NCI-H460 (cell line): ENCODE results near the gene VRK3. TPM values are rescaled to one million over a fixed set of nuclear protein-coding genes. Genes with fewer than 3 reads are reported as not detected.
A peak's percentile ranks its signal among the peaks of the same experiment; 100 is the strongest.

Source experiments
- DNase-seq: peaks from one replicate; pipeline ENCODE4 v3.0.0-alpha.2; 2016; ENCODE audit warnings: low read depth; ENCODE audit errors: extremely low read depth
- total RNA-seq: library from RNA; depleted of rRNA; stranded (reverse); fragments of >200 nt; shearing (Covaris generic); gene quantifications from 2 replicates; pipeline ENCODE4 v1.2.3, GENCODE V29; 2014

VRK3 gene
- total RNA-seq, 1 experiment from 2014 or later: 19.4 TPM

- no peak for DNase-seq
Measured at GRCh38 chr19:50036908-50037307, 11.7 kb upstream of the VRK3 start.

GRCh38 chr19:50030937-50031336 is 5.8 kb upstream of the VRK3 start:
- no peak for DNase-seq

- no peak for DNase-seq
Measured at GRCh38 chr19:50030225-50030624, 5.1 kb upstream of the VRK3 start.

GRCh38 chr19:50026550-50026906 is 1.4 kb upstream of the VRK3 start:
- no peak for DNase-seq

DNA sequence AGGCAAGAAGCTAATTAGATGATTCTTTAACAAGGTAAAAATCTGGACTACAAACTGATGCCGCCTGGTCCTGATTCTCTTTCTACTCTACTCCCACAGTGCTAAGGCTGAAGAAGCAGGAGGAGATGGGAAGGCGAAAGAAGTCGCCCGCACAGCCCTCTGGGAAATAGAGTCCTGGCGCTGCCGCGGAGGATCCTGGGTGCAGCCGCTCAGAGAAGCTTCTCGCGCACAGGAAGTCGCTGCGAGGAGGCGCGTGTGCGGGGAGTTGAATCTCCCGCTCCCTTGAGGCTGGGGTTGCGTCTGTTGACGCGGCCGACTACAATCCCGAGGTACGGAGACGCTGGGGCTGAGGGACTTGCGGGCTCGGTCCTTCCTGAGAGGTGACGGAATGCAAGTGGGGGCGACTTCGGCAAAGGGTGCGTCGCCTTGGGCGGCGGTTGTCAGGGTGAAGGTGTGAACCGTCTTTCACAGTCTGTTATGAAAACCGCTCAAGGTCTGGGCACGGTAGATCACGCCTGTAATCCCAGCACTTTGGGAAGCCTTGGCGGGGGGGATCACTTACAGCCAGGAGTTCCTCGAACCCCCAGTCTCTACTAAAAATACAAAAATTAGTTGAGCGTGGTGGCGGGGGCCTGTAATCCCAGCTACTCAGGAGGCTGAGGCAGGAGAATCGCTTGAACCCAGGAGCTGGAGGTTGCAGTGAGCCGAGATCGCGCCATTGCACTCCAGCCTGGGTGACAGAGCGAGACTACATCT is 800 bp upstream of the VRK3 start, which contains the start of gene ZNF473:
Gene ZNF473 (plus strand): TSS at position 212 of the 756 bp plus-strand sequence. CDS start 5,078 bp downstream, outside the sequence.
- peak; percentile 91 for DNase-seq

GRCh38 chr19:50024719-50025021 is 502 bp downstream of the VRK3 start:
- no peak for DNase-seq

DNA sequence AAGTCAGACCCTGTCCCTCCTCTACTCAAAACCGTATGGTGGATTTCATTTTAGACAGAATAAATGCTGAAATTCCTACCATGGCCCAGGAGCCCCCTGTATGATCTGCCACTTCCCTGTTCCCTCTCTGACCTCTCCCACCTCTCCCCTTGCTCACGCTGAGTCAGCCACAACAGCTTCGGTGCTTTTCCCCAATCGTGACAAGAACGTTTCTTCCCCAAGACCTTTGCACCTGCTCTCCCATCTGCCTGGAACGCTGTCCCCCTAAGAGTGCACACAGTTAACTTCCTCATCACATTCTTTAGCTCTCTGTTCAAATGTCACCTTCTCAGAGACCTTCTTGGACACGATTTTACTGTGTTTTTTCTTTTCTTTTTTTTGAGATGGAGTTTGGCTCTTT is 2.3 kb downstream of the VRK3 start:
- DNase-seq: no peak

GRCh38 chr19:50020481-50020880 is 4.7 kb downstream of the VRK3 start:
- DNase-seq: no peak

GRCh38 chr19:50016225-50016807 is 8.9 kb downstream of the VRK3 start:
- no peak for DNase-seq

GRCh38 chr19:50008532-50008931 is 16.6 kb downstream of the VRK3 start:
- peak; percentile 12 for DNase-seq

DNA sequence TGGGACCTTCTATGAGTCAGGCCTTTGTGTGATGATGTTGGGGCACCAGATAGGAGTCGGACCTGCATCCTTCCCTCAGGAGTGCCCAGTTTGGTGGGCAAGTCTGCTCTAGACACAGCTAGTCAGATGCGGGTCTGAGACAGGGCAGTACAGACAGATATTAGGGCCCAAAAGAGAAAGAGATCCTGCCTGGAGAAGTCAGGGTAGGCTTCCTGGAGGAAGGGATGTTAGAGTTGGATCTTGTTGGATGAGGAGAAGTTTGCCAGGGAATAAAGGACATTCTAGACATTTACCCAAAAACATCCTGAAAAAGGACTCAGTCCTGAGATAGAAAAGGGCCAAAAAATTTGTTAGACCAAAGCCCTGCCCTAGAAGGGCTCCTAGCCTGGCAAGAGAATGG is 17.2 kb downstream of the VRK3 start:
- no peak for DNase-seq

- DNase-seq: no peak
Measured at GRCh38 chr19:50007170-50007569, 18.0 kb downstream of the VRK3 start.

DNA sequence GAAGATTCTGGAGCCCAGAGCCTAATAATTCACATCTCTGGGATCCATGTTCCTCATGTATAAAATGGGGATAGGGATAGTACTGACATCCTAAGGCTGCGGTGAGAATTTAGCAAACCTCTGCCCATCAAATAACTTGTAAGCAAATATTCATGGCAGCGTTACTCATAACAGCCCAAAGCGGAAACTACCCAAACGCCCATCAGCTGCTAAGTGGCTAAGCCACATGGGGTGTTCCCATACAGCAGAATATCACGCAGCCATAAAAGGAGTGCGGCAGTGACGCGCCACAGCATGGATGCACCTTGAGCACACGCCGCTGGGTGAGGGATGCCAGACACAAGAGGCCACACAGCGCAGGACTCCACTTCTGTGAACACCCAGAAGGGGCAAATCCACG is 19.7 kb downstream of the VRK3 start:
- no peak for DNase-seq

DNA sequence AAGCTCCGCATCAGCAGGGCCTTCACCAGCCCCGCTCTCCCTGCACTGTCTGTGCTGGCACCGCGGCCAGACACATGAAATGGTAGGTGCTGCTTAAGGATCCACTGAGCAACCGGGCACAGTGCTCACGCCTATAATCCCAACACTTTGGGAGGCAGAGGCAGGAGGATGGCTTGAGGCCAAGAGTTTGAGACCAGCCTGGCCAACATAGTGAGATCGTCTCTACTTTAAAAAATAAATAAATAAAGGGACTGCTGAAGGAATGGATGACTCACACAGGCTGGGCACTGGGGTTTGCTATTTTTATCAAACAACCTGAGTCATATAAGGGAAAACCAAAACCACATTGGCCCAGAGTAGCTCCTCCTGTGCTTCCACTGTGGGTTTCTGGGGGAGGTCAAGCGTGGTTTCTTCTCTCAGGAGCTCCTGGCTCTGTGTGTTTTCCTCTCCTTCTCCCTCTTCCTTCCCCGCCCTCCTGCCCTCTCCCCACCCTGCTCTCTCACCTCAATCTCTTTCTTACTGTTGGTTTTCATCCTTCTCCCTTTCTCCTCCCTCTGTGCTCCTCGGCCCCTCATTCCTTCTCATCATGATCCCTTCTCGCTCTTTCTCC is 21.3 kb downstream of the VRK3 start:
- DNase-seq: no peak

GRCh38 chr19:50003254-50003788 is 21.9 kb downstream of the VRK3 start:
- DNase-seq: no peak

GRCh38 chr19:50002386-50002960 is 22.7 kb downstream of the VRK3 start:
- no peak for DNase-seq

DNA sequence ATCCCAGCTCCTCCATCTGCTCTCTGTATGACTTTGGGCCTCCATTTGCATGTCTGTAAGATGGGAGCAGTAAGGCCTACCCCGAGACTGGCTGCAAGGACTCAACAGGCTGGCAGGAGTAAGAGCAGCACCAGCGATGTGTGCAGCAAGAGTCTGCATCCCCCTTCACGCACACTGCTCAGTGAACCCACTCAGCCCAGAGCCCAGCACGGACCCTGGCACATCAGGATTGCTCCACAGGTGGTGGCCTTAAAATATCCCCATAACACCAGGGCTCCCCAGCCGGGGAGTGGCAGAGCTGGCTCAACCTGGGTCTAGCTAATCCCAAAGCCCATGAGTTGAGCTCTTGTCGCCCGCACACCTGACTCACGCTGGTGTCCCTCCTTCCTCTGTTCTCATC is 23.4 kb downstream of the VRK3 start:
- no peak for DNase-seq

DNA sequence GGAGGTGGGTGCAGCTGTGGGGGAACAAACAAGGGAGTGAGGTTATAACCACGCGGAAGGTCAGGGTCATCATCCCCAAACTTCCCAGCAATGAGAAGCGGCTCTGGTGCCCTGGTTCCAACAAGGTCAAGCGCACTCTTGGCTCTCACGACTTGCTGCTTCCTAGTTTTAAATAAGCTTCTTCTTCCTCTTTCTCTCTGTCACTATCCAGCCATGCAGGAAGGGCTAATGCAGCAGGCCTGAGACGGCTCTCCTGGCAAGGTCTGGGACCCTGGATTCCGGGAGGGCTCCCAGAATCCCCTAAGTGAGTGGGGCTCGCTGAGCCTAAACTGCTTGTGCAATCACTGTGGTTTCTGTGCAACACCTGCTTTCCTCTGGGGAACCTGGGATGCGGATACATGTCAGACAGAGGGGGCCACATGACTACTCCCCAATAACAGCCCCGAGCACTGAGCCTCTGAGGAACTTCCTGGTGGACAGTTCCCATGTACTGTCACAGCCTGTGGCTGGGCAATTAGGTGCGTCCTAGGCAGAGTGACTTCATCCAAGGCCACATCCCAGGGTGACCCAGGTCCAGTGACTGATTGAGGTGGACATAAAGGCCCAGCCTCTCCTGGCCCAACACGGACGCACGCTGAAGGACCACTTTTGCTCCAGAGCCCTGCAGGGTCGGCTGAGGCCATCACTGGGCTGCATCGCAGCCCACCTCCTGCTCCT is 24.2 kb downstream of the VRK3 start:
- no peak for DNase-seq

DNA sequence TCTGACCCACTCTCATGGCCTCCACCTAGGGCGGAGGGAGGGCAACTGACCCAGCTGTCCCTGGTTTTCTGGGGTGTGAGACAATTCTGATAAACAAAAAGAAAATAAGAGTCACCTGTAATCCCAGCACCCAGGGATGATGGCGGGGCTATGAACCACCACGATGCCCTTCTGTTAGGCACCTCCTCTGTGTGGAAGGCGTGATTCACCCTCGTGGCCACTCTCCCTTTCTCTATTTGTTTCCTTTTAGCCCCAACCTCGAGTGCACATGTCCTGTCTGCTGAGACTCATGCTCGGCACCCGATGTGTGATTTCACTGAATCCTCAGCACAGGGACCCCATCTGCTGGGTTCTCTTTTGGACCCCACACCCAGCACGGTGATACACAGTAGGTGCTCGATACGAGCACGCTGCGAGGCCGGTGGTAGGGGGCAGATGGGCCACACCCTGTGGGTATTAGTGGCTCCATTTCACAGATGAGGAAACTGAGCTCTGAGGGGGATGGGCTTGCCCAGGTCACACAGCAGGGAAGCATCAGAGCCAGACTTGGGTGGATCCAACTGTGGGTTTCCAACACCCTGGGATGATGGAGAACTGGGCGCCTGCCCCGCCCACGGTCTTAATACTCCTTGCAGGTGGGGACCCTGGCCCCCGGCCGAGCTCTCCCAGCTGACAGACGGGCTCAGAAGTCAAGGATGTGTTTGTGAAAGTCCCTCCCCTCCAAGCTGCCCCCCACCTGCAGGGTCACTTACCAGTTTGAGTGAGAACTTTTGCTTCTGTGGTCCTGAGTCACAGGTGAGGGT is 24.9 kb downstream of the VRK3 start:
- DNase-seq: no peak

GRCh38 chr19:49999371-50000010 is 25.7 kb downstream of the VRK3 start:
- no peak for DNase-seq
